HepG2 (cell line): ENCODE results near the gene ONECUT2. TPM values are rescaled to one million over a fixed set of nuclear protein-coding genes. Genes with fewer than 3 reads are reported as not detected.

Experiments
- HOXA3 ChIP-seq: sonication (generic); formaldehyde crosslinking; IDR thresholded peaks from 2 replicates; pipeline ENCODE4 v1.5.0; 2020; ENCODE audit warnings: missing genetic modification reagents
- KAT2B ChIP-seq: fragments of 150-350 bp; IDR thresholded peaks from 2 replicates; pipeline ENCODE4 v1.6.1; 2014; ENCODE audit warnings: low read depth, low read length, borderline replicate concordance
- MAFK ChIP-seq, 2 experiments: IDR thresholded peaks in 1 of 2; conservative IDR thresholded peaks in 1 of 2; 2 replicates each; pipeline ENCODE4 v1.6.1; 2011; ENCODE audit warnings: improper control_type of control experiment in 2 of 2, low read length in 2 of 2
- MEIS2 ChIP-seq: sonication (generic); formaldehyde crosslinking; IDR thresholded peaks from 2 replicates; pipeline ENCODE4 v1.9.0; 2021; ENCODE audit warnings: mild to moderate bottlenecking, missing genetic modification reagents
- NBN ChIP-seq: fragments of 450-650 bp; conservative IDR thresholded peaks from 2 replicates; pipeline ENCODE4 v1.6.1; 2017
- NFE2L2 ChIP-seq: fragments of 150-350 bp; IDR thresholded peaks from 2 replicates; pipeline ENCODE4 v1.6.1; 2014; ENCODE audit warnings: low read length
- NR2F2 ChIP-seq: IDR thresholded peaks from 2 replicates; pipeline ENCODE4 v1.6.1; 2012; ENCODE audit warnings: low read depth, inconsistent platforms, borderline replicate concordance
- PHF21A ChIP-seq: sonication (generic); formaldehyde crosslinking; IDR thresholded peaks from 2 replicates; pipeline ENCODE4 v1.5.0; 2020; ENCODE audit warnings: mild to moderate bottlenecking, missing genetic modification reagents
- PTBP1 ChIP-seq: fragments of 200-400 bp; formaldehyde crosslinking; IDR thresholded peaks from 2 replicates; pipeline ENCODE4 v1.6.1; 2018; ENCODE audit warnings: low read length, low read depth; ENCODE audit not compliant: poor library complexity, severe bottlenecking
- RAD21 ChIP-seq: fragments of 450-650 bp; formaldehyde crosslinking; IDR thresholded peaks from 2 replicates; pipeline ENCODE4 v1.5.0; 2020; ENCODE audit warnings: mild to moderate bottlenecking
- SALL1 ChIP-seq: sonication (generic); formaldehyde crosslinking; IDR thresholded peaks from 2 replicates; pipeline ENCODE4 v1.8.0; 2022; ENCODE audit warnings: mild to moderate bottlenecking, missing genetic modification reagents
- SIX1 ChIP-seq: sonication (generic); formaldehyde crosslinking; IDR thresholded peaks from 2 replicates; pipeline ENCODE4 v1.4.0; 2020; ENCODE audit warnings: missing genetic modification reagents, borderline replicate concordance
- SMC3 ChIP-seq: IDR thresholded peaks from 2 replicates; pipeline ENCODE4 v1.6.1; 2011; ENCODE audit warnings: low read length, improper control_type of control experiment
- SRF ChIP-seq: IDR thresholded peaks from 2 replicates; pipeline ENCODE4 v1.6.1; 2011; ENCODE audit warnings: mild to moderate bottlenecking, low read depth, low read length, moderate library complexity
- ZBTB20 ChIP-seq: sonication (generic); formaldehyde crosslinking; IDR thresholded peaks from 2 replicates; pipeline ENCODE4 v1.8.1; 2023; ENCODE audit warnings: missing genetic modification reagents, low read depth, mild to moderate bottlenecking, borderline replicate concordance
- ZBTB8A ChIP-seq: sonication (generic); formaldehyde crosslinking; IDR thresholded peaks from 2 replicates; pipeline ENCODE4 v1.4.0; 2020; ENCODE audit warnings: mild to moderate bottlenecking, low read depth, missing genetic modification reagents, borderline replicate concordance
- ZNF784 ChIP-seq: sonication (generic); formaldehyde crosslinking; IDR thresholded peaks from 2 replicates; pipeline ENCODE4 v1.5.1; 2020; ENCODE audit warnings: missing genetic modification reagents, mild to moderate bottlenecking, borderline replicate concordance
- polyA plus RNA-seq, 8 experiments: library from polyadenylated mRNA; depleted of rRNA in 3 of 8; stranded (reverse) in 7 of 8; unstranded in 1 of 8; fragments of >200 nt; fragmentation: Illumina TruSeq in 4 of 8; extraction: Trizol in 4 of 8; gene quantifications; 2 replicates each; pipeline versions ENCODE4 v1.2.1 to v1.2.3, GENCODE V29; 2011 to 2016; ENCODE audit warnings: low read depth in 4 of 8, missing spikeins in 1 of 8, mixed read lengths in 1 of 8; ENCODE audit not compliant: insufficient read depth in 1 of 8
- total RNA-seq, 5 experiments: library from RNA; depleted of rRNA; stranded (reverse); fragments of >200 nt; fragmentation: Illumina TruSeq; extraction: Trizol; gene quantifications; 2 replicates each; pipeline ENCODE4 v1.2.3, GENCODE V29; 2016; ENCODE audit warnings: low read depth in 1 of 5

The ONECUT2 gene
- total and polyA plus RNA-seq, 2 of the 13 experiments (the other 11 are each of a cell fraction or from before 2014, with no cell fraction given), result 3.0 to 3.2 TPM

GRCh38 chr18:57446322-57446721, 11.1 kb downstream of the ONECUT2 start (continued):
- TF ChIP-seq SIX1 (CRISPR knock-in tag) (no peak), MAFK (conservative IDR thresholded peaks at IDR 0.05 in 1 of 2, IDR thresholded peaks at IDR 0.05 in 1 of 2; ENCODE audit: low read length in 2 of 2) (no peak), NBN (no peak), RAD21 (peak; percentile 59), NR2F2 (no peak), PHF21A (CRISPR knock-in tag) (no peak), NFE2L2 (no peak), PTBP1 (no peak), SMC3 (peak; percentile 68), HOXA3 (0 out of 2 replicates have a peak, but pooled peaks have one; percentile 20), ZBTB8A (CRISPR knock-in tag) (no peak), SALL1 (CRISPR knock-in tag) (0 out of 2 replicates have a peak, but pooled peaks have one; percentile 24), ZBTB20 (CRISPR knock-in tag) (0 out of 2 replicates have a peak, but pooled peaks have one; percentile 24), MEIS2 (CRISPR knock-in tag) (no peak), ZNF784 (CRISPR knock-in tag) (no peak), KAT2B (no peak), SRF (no peak)
